Measurements from ENCODE around the gene PCSK5.

DNA sequence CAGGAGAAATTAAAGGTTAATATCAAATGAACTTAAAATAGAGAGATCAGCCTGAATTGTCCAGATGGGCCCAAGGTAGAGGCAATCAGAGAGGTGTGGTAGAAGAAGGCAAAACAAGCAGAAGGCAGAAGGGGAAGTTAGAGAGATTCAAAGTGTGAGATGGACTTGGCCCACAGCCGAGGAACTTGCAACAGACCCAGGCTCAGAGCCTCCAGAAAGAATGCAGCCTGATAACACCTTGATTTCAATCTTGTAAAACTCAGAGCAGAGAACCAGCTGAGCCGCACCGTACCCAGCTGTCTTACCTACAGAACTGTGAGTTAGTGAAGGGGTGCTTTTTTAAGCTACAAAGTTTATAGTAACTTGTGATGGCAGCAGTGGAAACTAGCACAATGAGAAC is 312.9 kb downstream of the PCSK5 start:
- TF ChIP-seq, protein P1, sequence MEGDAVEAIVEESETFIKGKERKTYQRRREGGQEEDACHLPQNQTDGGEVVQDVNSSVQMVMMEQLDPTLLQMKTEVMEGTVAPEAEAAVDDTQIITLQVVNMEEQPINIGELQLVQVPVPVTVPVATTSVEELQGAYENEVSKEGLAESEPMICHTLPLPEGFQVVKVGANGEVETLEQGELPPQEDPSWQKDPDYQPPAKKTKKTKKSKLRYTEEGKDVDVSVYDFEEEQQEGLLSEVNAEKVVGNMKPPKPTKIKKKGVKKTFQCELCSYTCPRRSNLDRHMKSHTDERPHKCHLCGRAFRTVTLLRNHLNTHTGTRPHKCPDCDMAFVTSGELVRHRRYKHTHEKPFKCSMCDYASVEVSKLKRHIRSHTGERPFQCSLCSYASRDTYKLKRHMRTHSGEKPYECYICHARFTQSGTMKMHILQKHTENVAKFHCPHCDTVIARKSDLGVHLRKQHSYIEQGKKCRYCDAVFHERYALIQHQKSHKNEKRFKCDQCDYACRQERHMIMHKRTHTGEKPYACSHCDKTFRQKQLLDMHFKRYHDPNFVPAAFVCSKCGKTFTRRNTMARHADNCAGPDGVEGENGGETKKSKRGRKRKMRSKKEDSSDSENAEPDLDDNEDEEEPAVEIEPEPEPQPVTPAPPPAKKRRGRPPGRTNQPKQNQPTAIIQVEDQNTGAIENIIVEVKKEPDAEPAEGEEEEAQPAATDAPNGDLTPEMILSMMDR (IDR thresholded peaks at IDR 0.05; ENCODE audit: insufficient read depth, low read length, poor library complexity, severe bottlenecking): no peak
- no peak for TF ChIP-seq EZH2phosphoT487 (conservative IDR thresholded peaks at IDR 0.05; ENCODE audit: low read length)
